Loucy (cell line): ENCODE measurements around the gene PROKR2.

Experiments used
- CTCF ChIP-seq: fragments of 200-600 bp; sonication (generic); conservative IDR thresholded peaks from 2 replicates; pipeline ENCODE4 v1.5.1; 2014; ENCODE audit warnings: mild to moderate bottlenecking, antibody characterized with exemption, low read length
- EZH2phosphoT487 ChIP-seq: fragments of 200-600 bp; IDR thresholded peaks from 2 replicates; pipeline ENCODE4 v1.6.1; 2018; ENCODE audit warnings: antibody characterized with exemption, mild to moderate bottlenecking, moderate library complexity, borderline replicate concordance

- TF ChIP-seq CTCF (no peak), EZH2phosphoT487 (no peak)
Observed at GRCh38 chr20:5313916-5314315, 2.8 kb downstream of the PROKR2 start.
